Activated T-helper 17 cell treated with anti-CD3 and anti-CD28 coated beads, Interleukin-2, amount 50 U/mL, for 72 hours (primary cell): ENCODE data around the gene SLC6A6. TPM values are rescaled to one million over a fixed set of nuclear protein-coding genes. Genes with fewer than 3 reads are reported as not detected.
"Not testable (repeated sequence)": the region's sequence is repeated elsewhere in the genome, so short reads cannot be mapped to it uniquely, and the experiment has no call there.

ENCODE experiments used
- ATAC-seq: fragments of 150-1000 bp; cut with Tn5 transposase; replicated peaks from 2 replicates; pipeline ENCODE4 v1.10.0; 2021; ENCODE audit warnings: mild to moderate bottlenecking, moderate library complexity
- H3K27ac Mint-ChIP-seq: one replicate; pipeline ENCODE4 v1.8.0; 2022; ENCODE audit warnings: mixed read lengths
- H3K27me3 Mint-ChIP-seq: one replicate; pipeline ENCODE4 v1.8.0; 2022; ENCODE audit warnings: mixed read lengths
- H3K36me3 Mint-ChIP-seq: one replicate; pipeline ENCODE4 v1.8.0; 2022; ENCODE audit warnings: low read depth, mild to moderate bottlenecking, mixed read lengths
- H3K4me1 Mint-ChIP-seq: one replicate; pipeline ENCODE4 v1.8.0; 2022; ENCODE audit warnings: mixed read lengths
- H3K4me3 Mint-ChIP-seq: one replicate; pipeline ENCODE4 v1.8.0; 2022; ENCODE audit warnings: mild to moderate bottlenecking, mixed read lengths
- H3K9me3 Mint-ChIP-seq: one replicate; pipeline ENCODE4 v1.8.0; 2022; ENCODE audit warnings: mixed read lengths
- total RNA-seq, 2 donors: library from RNA; stranded (reverse); gene quantifications; one replicate each; pipeline ENCODE4 v1.2.3, GENCODE V29; 2022

The SLC6A6 gene
- total RNA-seq, 2 donors from 2014 or later: 80.1 to 219 TPM

- Mint-ChIP-seq H3K9me3 (no peaks in the 10 kb centered on the region), H3K36me3 (peaks cover 16% of the 10 kb centered on the region), H3K27ac (no peak overlapping the region), H3K4me3 (no peak overlapping the region), H3K27me3 (no peaks in the 10 kb centered on the region), H3K4me1 (peaks cover 10% of the 10 kb centered on the region)
- no peak for ATAC-seq
Observed at GRCh38 chr3:14398797-14399106, 3.7 kb upstream of the SLC6A6 start.

GRCh38 chr3:14401692-14402303, 608 bp upstream of the SLC6A6 start:
- Mint-ChIP-seq H3K9me3 (no peaks in the 10 kb centered on the region), H3K36me3 (peaks cover 46% of the 10 kb centered on the region), H3K4me3 (peak overlapping the region; percentile 100), H3K27me3 (no peaks in the 10 kb centered on the region), H3K27ac (peak overlapping the region; percentile 100), H3K4me1 (peaks cover 27% of the 10 kb centered on the region)
- no peak for ATAC-seq

- Mint-ChIP-seq H3K36me3 (peaks cover 65% of the 10 kb centered on the region), H3K9me3 (no peaks in the 10 kb centered on the region), H3K27me3 (no peaks in the 10 kb centered on the region), H3K27ac (peak overlapping the region; percentile 100), H3K4me1 (peaks cover 24% of the 10 kb centered on the region), H3K4me3 (peak overlapping the region; percentile 100)
- no peak for ATAC-seq
Observed at GRCh38 chr3:14403619-14404155, 1.3 kb downstream of the SLC6A6 start.

GRCh38 chr3:14404186-14404585, 1.8 kb downstream of the SLC6A6 start:
- Mint-ChIP-seq H3K27me3 (no peaks in the 10 kb centered on the region), H3K27ac (peak overlapping the region; percentile 100), H3K4me3 (peak overlapping the region; percentile 100), H3K36me3 (peaks cover 70% of the 10 kb centered on the region), H3K9me3 (no peaks in the 10 kb centered on the region), H3K4me1 (peaks cover 26% of the 10 kb centered on the region)
- ATAC-seq: no peak

- Mint-ChIP-seq H3K9me3 (no peaks in the 10 kb centered on the region), H3K27ac (peak overlapping the region; percentile 100), H3K27me3 (no peaks in the 10 kb centered on the region), H3K36me3 (peaks cover 75% of the 10 kb centered on the region), H3K4me3 (peak overlapping the region; percentile 100), H3K4me1 (peaks cover 29% of the 10 kb centered on the region)
- ATAC-seq: no peak
Observed at GRCh38 chr3:14404631-14405359, 2.4 kb downstream of the SLC6A6 start.

- Mint-ChIP-seq H3K4me1 (peaks cover 35% of the 10 kb centered on the region), H3K27ac (peak overlapping the region; percentile 66), H3K27me3 (no peaks in the 10 kb centered on the region), H3K4me3 (peak overlapping the region; percentile 100), H3K36me3 (peaks cover 82% of the 10 kb centered on the region), H3K9me3 (no peaks in the 10 kb centered on the region)
- ATAC-seq: no peak
Observed at GRCh38 chr3:14405360-14406238, 3.2 kb downstream of the SLC6A6 start.

- Mint-ChIP-seq H3K36me3 (peaks cover 89% of the 10 kb centered on the region), H3K9me3 (no peaks in the 10 kb centered on the region)
Observed at GRCh38 chr3:14406336-14406735, 3.9 kb downstream of the SLC6A6 start.

GRCh38 chr3:14406766-14407165, 4.4 kb downstream of the SLC6A6 start:
- H3K27ac Mint-ChIP-seq: peak overlapping the region; percentile 66
- no peaks in the 10 kb centered on the region for H3K27me3 Mint-ChIP-seq
- H3K36me3 Mint-ChIP-seq: peaks cover 93% of the 10 kb centered on the region
- ATAC-seq: no peak
- peaks cover 43% of the 10 kb centered on the region for H3K4me1 Mint-ChIP-seq
- peak overlapping the region; percentile 100 for H3K4me3 Mint-ChIP-seq
- no peaks in the 10 kb centered on the region for H3K9me3 Mint-ChIP-seq

More at GRCh38 chr3:14406336-14406735, 3.9 kb downstream of the SLC6A6 start:
- H3K4me3 Mint-ChIP-seq: peak overlapping the region; percentile 100
- H3K27me3 Mint-ChIP-seq: no peaks in the 10 kb centered on the region
- H3K4me1 Mint-ChIP-seq: peaks cover 42% of the 10 kb centered on the region
- H3K27ac Mint-ChIP-seq: peak overlapping the region; percentile 66
- ATAC-seq: no peak

GRCh38 chr3:14407203-14407602, 4.8 kb downstream of the SLC6A6 start:
- peak overlapping the region; percentile 22 for H3K4me3 Mint-ChIP-seq
- no peaks in the 10 kb centered on the region for H3K27me3 Mint-ChIP-seq
- peak overlapping the region; percentile 52 for H3K27ac Mint-ChIP-seq
- no peak for ATAC-seq
- H3K9me3 Mint-ChIP-seq: no peaks in the 10 kb centered on the region
- peaks cover 43% of the 10 kb centered on the region for H3K4me1 Mint-ChIP-seq
- peaks cover 98% of the 10 kb centered on the region for H3K36me3 Mint-ChIP-seq

- H3K4me3 Mint-ChIP-seq: peak overlapping the region; percentile 67
- not testable (repeated sequence) for H3K27me3 Mint-ChIP-seq, H3K9me3 Mint-ChIP-seq, ATAC-seq
- H3K4me1 Mint-ChIP-seq: peaks cover 45% of the 10 kb centered on the region
- H3K27ac Mint-ChIP-seq: peak overlapping the region; percentile 85
- H3K36me3 Mint-ChIP-seq: peaks cover 87% of the 10 kb centered on the region
Observed at GRCh38 chr3:14409779-14410063, 7.3 kb downstream of the SLC6A6 start.

- Mint-ChIP-seq H3K4me1 (peaks cover 47% of the 10 kb centered on the region), H3K4me3 (peak overlapping the region; percentile 67), H3K27me3 (no peaks in the 10 kb centered on the region), H3K27ac (peak overlapping the region; percentile 85), H3K9me3 (no peaks in the 10 kb centered on the region), H3K36me3 (peaks cover 87% of the 10 kb centered on the region)
- peak; percentile 34 for ATAC-seq
Observed at GRCh38 chr3:14410106-14410502, 7.7 kb downstream of the SLC6A6 start.

GRCh38 chr3:14410503-14411165, 8.2 kb downstream of the SLC6A6 start:
- H3K4me1 Mint-ChIP-seq: peaks cover 42% of the 10 kb centered on the region
- H3K36me3 Mint-ChIP-seq: peaks cover 87% of the 10 kb centered on the region
- peak overlapping the region; percentile 67 for H3K4me3 Mint-ChIP-seq

GRCh38 chr3:14411166-14411526, 8.7 kb downstream of the SLC6A6 start:
- no peak for ATAC-seq
- peaks cover 37% of the 10 kb centered on the region for H3K4me1 Mint-ChIP-seq
- H3K36me3 Mint-ChIP-seq: peaks cover 87% of the 10 kb centered on the region
- no peaks in the 10 kb centered on the region for H3K9me3 Mint-ChIP-seq
- H3K4me3 Mint-ChIP-seq: peak overlapping the region; percentile 67
- H3K27ac Mint-ChIP-seq: peak overlapping the region; percentile 85
- H3K27me3 Mint-ChIP-seq: no peaks in the 10 kb centered on the region

More at GRCh38 chr3:14410503-14411165, 8.2 kb downstream of the SLC6A6 start:
- peak; percentile 96 for ATAC-seq
- H3K27ac Mint-ChIP-seq: peak overlapping the region; percentile 85
- H3K9me3 Mint-ChIP-seq: no peaks in the 10 kb centered on the region
- no peaks in the 10 kb centered on the region for H3K27me3 Mint-ChIP-seq

GRCh38 chr3:14411988-14412387, 9.6 kb downstream of the SLC6A6 start:
- Mint-ChIP-seq H3K9me3 (no peaks in the 10 kb centered on the region), H3K4me1 (peaks cover 32% of the 10 kb centered on the region), H3K4me3 (no peak overlapping the region), H3K27me3 (no peaks in the 10 kb centered on the region), H3K36me3 (peaks cover 87% of the 10 kb centered on the region), H3K27ac (no peak overlapping the region)
- ATAC-seq: no peak
